ENCODE results near the gene MED8.

The MED8 gene, protein sequence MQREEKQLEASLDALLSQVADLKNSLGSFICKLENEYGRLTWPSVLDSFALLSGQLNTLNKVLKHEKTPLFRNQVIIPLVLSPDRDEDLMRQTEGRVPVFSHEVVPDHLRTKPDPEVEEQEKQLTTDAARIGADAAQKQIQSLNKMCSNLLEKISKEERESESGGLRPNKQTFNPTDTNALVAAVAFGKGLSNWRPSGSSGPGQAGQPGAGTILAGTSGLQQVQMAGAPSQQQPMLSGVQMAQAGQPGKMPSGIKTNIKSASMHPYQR

DNA sequence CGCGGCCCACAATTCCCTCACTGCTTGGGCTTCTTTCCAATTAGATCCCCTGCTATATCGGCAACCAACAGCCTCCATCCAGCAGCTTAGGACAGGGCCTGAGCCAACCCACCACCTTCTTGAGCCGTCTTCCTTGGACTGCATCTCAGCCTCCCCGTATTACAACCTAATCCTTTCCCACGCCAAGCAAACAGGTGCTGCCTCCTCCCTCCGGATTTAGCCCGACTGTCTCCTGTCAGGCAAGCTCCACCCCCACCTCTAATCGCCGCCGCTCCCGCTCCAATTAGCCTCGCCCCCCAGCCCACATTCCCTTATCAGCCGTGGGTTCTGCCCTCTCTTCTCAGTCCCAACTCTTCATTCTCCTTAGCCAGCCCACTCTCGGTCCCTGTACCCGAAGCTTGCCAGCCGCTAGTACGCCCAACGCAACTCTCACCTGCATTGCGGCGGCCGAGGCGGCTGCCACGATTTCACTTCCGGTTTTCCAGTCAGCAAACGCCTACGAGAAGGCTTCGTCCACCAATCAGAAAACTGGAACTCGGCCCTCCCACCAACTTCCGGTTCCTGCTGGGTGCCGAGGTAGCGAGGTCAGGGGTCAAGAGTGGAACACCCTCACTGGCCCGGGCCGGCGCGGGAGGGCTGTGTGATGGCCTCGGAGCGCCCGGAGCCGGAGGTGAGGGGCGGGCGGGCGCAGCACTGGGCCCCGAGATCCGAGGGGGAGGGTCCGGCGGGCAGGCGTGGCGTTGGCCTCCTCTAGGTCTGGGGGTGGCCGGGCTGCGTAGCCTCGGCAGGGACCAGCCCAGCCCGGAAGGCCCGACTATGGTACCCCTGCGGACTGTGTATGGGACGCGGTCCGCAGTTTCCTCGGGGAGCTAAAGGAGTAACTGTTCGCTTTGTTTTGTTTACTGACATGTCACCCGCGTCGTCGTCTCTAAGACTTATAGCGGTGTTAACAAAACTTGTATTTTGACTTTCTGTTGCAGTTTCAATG, at the start of gene MED8, which contains the start of gene SZT2:
TSS of gene MED8 (minus strand) at position 475 of the 988 bp plus-strand sequence. CDS start at position 439, 36 bp downstream.
TSS of gene SZT2 (plus strand) at position 574 of the 988 bp plus-strand sequence. CDS start at position 644, 70 bp downstream.
- DNase-seq: peak; percentile 94

DNA sequence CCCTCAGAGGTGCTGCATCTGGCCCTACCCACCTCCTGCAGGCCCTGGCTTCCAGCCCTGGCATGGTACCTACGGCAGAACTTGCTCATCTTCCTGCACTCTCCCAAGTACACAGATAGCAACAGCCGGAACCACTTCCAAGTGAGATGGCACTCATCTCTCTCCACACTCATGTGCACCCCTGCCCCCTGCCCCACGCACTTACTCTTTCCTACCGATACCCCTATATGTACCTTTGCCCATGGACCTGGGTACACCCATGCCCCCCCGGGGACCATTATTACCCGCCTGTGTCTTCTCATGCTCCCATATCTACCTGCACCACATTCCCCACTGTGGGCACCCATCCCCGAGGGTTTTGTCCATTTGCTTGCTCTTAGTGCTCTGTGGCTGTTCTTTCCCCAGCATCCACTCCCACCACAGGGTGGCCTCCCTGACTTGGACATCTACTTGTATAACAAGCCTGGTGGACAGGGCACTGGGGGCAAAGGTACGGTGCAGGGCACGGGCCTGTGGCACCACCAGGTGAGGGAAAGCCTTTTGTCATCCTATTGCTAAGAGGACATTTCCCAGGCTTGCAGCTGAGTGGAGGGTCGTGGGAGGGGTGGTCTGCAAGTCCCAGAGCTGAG, 49.5 kb upstream of the MED8 start:
- DNase-seq: peak; percentile 17

DNA sequence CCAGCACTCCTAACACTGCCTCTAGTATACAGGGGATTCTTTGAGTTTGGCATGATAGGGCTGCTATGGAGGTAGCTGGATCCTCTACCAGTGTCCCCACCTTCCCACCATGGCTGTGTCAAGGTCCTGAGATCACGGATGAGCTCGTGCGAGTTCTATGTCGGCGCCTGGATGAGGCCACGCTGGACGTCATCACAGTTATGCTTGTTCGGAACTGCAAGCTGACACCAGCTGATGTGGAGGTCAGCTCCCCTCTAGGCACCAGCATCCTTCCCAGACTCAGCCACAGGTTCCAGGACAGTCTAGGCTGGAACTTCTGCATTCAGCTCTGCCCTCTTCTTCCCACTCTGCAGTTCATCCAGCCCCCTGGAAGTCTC, 49.0 kb upstream of the MED8 start:
- peak; percentile 15 for DNase-seq

DNA sequence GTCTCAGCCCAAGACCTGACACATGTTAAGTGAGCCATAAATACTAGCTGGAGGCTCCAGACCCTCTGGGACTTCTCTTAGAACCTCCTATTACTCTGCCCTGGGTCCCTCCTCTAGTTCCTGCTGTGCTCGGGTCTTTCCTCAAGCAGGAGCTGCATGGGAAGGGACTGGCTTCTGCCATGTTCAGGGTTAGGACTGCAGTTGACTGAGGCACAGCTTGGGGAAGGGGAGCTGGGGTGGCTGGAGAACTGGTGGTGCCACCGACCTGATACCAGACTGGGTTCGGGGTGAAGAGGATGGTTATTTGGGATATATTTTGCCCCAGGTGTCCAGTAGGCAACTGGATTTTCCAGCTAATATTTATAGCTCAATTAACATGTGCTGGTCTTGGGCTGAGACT, 48.4 kb upstream of the MED8 start:
- no peak for DNase-seq

DNA sequence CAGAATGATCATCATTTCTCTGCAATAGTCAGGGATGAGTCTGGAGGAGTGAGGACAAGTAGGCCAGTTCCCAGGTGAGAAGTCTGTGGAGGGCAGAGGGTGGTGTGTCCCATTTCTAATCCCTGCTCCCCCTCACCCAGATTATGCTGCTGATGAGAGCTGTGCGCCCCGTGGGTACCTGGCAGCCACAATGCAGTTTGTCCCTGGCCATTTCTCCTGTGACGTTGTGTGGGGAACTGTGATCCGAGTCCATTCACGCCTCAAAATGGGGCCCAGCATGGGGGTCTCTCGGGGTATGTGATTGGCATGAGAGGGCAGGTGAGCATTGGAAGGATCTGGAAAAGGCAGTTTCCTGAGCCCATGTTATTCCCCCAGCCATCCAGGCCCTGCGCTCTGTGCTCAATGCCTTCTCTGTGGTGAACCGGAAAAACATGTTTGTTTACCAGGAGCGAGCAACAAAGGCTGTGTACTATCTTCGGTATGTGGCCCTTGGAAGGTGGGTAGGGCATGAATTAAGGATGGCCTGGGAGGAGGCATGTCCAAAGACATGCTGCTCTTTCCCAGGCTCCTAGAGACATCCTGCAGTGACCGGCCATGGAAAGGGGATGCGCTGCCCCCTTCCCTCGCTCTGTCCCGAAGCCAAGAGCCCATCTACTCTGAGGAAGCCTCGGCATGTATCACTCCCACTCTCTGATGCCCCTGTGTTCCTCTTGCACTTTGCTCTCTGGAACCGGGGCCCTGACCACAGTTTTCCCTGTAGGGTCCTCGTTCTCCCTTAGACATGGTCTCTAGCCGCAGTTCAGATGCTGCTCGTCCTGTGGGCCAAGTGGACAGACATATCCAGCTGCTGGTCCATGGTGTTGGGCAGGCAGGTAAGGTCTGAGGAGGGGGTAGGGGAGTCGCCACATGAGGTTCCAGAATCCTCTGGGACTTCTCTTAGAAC, 47.7 kb upstream of the MED8 start:
- no peak for DNase-seq

DNA sequence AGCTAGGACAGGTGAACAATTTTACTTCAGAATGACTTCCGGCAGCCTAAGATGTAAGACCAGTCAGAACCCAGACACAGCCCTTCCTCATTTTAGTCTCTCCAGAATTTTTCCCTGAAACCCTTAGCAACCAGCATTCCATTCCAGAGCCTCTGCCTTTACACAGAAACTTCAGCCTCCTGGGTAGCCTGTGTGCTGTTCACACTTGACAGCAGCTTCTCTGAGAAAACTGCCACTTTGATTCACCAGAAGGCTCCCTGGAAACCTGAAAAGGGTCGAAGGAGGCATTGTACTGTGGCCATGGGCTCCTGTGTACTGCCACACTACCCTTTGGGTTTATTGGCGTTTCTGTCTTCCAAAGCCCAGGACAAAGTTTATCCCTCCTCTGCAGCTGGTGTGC, 46.8 kb upstream of the MED8 start:
- no peak for DNase-seq

DNA sequence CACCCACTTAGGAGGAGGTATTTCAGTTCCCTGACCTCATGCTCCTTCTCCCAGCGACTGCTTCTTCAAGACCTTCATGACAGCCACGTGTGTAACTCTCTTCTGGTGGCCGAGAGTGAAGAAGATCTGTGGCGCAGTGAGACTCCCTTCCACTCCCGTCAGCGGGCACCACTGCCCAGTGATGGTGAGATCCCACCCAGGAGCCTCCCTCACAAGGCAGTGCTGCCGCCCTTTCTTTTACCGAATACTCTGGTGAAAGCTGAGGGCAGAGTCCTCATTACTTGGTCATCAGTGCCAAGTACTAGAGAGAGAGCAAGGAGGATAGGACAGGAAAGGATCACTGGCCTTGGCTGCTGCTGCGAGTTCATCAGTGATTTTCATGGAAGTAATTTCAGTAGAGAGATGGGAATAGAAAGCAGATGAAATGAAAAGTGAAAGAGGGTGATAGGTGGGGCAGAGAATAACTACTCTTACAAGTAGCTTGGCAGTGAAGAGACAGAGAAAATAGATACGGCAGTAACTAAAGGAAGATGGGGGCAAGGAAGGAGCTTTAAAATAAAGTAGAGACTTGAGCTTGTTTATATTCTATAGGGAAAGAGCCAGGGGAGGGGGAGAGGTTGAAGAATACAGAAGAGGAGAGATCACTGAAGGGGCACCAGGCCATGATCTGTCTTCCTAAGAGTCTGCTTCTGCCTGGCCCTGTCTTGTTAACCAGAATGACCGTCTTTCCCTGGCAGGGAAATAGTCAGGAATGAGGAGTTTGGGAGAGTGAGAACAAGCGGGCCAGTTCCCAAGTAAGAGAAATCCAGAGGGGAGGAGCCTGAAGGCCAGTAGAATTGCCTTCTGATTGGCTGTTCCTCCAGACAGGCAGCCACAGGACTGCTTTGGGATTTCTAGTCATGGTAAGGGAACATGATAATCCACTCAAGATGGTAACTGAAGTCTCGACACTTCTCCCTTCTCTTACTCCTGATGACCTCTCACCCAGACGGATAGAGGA, 45.8 kb upstream of the MED8 start:
- no peak for DNase-seq

DNA sequence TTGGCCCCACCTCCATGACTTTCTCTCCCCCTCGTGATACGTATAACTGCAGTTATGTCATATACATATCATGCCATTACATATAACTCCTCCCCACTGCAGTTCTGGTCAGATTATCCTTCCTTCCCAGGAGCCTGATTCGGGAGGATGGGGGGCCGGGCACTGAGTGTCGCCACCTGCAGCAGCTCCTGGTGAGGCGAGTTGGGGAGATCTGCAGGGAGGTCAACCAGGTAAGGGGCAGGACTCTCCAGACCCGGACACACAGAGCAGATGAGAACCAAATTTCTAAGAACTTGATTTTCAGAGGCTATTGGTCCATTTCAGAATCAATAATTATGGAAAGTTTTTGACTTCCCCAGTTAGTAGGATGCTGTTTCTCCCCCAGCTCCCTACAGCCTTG, 44.7 kb upstream of the MED8 start:
- DNase-seq: no peak

DNA sequence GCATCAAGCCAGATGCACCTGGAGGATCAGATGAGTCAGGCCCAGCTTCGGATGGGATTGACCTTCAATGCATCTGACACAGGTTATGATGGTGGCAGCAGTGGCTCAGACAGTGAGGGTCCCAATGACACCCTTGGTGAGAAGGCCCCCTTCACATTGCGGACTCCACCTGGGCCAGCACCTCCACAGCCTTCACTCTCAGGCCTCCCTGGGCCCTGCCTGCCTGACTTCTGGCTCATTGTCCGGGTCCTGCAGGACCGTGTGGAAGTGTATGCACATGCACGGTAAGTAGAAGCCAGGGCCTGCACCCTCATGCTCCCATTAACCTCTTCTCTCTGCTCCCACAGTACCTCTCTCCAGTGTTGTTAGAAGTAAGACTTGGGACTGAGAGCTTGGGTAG, 43.3 kb upstream of the MED8 start:
- DNase-seq: no peak

DNA sequence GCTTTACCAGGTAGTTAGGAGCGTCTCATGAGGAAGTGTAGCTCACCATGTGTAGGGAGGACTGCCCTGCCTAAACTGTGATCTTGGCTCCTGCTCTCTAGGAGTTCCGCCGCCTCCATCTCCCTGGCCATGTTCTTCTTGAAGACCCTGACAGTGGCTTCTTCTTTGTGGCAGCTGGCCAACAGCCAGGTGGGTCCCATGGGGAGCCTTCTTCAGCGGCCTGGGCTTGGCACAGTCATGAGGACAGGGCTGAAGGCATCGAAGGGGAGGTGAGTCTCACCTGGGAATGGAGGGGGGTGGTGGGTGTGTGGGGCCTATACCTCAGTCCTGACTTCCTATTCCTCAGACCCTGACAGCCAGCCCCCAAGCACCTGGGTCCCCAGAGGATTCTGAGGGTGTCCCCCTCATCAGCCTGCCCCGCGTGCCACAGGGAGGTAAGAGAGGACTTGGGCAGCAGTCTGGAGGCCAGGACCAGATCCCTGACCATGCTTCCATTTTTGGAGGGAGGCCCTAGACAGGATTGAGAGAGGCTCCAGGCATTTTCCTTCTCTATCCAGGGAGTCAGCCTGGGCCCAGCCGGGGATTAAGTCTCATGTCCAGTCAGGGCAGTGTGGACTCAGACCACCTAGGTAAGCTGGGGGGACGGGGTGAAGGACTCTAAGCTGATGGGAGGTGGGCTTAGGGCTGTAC, 42.7 kb upstream of the MED8 start:
- DNase-seq: no peak

DNA sequence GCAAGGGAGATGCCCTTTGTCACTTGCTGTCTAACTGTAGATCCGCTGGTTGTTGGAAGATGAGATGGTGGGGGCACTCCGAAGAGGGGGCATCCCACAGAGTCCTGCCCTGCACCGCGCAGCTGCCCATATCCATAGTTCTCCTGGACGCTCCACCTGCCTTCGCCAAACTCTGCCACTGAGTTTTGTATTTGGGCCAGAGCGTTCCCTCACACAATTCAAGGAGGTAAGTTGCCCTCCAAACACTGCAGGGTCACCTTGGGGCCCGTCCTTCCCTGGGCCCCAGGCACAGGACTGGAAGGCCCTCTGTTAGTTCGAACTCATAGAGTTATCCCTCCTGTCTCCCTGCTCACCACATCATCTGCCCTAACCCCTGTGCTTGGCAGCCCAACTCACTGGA, 42.1 kb upstream of the MED8 start:
- DNase-seq: no peak

DNA sequence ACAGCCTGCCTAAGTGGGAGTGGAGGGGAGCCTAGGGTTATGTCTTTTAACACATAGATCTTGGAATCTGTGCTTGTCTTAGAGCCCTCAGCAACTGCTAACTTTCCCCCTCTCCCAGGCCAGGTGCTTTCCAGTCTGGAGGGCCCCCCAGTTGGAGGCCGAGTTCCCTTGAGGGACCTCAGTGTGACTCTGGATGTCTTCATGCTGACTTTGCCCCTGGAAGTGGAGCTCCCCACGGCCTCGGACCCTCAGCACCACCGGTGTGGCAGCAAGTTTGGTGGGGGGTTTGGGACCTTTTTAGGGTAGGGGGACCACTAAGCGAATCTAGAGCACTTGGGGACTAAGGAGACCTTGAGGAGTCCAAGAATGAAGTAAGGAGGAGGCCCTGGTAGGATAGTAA, 41.2 kb upstream of the MED8 start:
- no peak for DNase-seq

DNA sequence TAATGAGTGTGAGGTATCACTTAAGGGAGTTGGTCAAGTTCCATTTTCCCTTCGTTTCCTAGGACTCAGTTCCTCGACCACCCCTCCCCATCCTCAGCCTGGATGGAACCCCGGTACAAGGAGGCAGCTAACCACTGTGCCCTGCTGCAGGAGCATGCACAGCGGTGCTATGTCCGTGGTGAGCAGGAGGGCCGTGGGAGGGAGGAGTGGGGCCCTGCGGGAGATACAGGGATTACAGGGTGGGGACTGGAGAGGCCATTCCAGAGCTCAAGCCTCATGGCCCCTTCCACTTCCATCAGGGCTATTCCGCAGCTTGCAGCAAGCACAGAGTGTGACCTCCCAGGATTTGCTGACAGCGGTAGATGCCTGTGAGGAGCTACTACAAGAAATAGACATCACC, 38.3 kb upstream of the MED8 start:
- no peak for DNase-seq

DNA sequence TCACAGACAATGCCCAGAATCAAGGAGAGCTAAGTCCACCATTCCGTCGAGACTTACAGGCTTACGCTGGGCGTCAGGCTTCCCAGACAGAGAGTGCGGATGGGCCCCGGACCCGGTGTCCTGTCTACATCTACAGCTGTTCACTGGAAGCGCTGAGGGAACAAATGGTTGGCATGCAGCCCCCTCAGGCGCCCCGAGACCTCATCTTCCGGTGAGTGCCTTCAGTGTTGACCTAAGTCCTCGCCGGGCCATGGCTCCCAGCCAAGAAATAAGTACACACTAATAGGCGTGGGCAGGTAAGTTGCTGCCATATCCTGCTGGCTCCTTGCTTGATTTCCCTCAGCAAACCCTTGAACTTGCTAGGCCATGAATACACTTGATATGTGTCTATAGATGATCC, 37.9 kb upstream of the MED8 start:
- no peak for DNase-seq

DNA sequence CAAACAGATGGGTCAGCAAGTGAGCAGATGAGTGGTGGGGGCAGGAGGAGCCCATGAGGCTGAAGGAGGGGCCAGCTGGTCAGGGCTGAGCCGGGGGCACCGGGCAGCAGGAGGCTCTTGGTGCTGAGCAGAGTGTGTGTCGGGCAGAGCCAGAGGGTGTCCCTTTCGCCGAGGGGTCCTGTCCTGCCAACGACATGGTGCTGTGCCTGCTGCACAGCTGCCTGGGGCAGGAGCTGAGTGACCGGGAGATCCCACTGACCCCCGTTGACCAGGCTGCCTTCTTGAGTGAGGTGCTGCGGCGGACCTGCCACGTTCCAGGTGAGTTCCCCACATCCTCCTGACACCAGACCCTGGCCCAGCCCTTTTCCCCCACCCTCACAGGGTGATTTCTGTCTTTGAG, 36.6 kb upstream of the MED8 start:
- DNase-seq: no peak

DNA sequence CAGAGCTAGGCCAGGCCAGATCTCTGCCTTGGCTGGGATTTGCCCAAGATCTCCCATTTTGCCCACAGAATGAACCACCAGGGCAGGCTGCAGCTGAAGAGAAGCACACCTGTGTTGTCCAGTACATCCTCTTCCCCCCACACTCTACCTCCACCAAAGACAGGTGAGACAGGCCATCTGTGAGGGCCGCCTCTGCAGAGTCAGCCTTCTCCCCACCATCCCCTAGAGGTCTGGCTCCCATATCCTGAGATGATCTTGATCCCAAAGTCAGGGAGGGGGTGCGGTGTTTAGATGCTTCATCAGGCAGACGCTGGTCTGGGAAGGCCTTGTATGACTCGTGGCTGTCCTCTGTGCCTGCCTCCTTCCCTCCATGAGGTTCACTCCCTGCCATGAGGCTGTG, 35.4 kb upstream of the MED8 start:
- no peak for DNase-seq

DNA sequence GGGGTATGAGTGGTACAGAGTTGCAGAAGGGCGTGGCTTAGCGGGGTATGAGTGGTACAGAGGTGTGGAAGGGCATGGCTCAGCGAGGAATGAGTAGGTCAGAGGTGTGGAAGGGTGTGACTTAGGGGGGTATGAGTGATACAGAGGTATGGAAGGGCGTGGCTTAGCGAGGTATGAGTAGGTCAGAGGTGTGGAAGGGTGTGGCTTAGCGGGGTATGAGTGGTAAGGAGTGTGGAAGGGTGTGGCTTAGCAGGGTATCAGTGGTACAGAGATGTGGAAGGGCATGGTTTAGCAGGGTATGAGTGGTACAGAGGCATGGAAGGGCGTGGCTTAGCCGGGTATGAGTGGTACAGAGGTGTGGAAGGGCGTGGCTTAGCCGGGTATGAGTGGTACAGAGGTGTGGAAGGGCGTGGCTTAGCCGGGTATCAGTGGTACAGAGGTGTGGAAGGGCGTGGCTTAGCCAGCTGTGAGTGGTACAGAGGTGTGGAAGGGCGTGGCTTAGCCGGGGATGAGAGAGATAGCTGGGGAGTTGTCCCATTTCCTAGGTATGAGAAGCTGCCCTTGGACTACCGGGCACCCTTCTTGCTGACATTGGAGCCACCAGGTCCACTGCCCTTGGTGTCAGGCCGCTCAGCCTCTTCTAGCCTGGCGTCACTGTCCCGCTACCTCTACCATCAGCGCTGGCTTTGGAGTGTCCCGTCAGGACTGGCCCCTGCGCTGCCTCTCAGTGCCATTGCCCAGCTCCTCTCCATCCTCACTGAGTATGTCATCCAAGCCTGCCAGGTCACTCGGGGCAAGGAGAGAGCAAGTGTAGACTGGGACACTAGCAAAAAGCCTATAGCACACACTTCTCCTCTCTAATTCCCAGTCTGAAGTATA, 34.3 kb upstream of the MED8 start:
- no peak for DNase-seq

DNA sequence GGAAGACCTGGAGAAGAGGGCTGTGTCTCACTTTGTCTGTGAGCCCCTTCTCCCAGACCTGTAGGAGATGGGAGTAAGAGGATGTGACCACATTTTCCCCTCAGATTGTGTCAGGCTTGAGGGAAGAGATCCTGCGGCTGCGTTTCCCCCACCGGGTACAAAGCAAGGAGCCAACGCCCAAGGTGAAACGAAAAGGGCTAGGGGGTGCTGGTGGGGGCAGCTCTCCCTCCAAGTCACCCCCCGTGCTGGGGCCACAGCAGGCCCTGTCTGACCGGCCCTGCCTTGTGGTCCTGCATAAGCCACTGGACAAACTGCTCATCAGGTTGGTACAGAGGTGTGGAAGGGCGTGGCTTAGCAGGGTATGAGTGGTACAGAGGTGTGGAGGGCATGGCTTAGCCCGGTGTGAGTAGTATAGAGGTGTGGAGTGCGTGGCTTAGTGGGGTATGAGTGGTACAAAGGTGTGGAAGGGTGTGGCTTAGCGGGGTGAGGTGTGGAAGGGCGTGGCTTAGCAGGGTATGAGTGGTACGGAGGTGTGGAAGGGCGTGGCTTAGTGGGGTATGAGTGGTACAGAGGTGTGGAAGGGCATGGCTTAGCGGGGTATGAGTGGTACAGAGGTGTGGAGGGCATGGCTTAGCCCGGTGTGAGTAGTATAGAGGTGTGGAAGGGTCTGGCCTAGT, 33.5 kb upstream of the MED8 start:
- DNase-seq: no peak
